Gastrocnemius medialis (tissue), 4 donors: ENCODE results near the gene SFI1. TPM values are rescaled to one million over a fixed set of nuclear protein-coding genes. Genes with fewer than 3 reads are reported as not detected.
"Not testable (repeated sequence)": the region's sequence is repeated elsewhere in the genome, so short reads cannot be mapped to it uniquely, and the experiment has no call there.

Experiments used
- ATAC-seq, 2 donors: fragments of 150-250 bp; one replicate each; pipeline ENCODE4 v1.9.1; 2016
- DNase-seq, 2 donors: peaks; one replicate each; pipeline ENCODE4 v3.0.0-alpha.2; 2019
- H3K27ac ChIP-seq, 4 donors: fragments of 200-600 bp; sonication (generic); 1 replicate in 1 of 4; 2 replicates in 3 of 4; pipeline ENCODE4 v1.5.1; 2016 to 2018; ENCODE audit warnings: mild to moderate bottlenecking in 2 of 4, moderate library complexity in 1 of 4
- H3K27me3 ChIP-seq, 3 donors: fragments of 200-600 bp; sonication (generic) in 2 of 3; 1 replicate in 1 of 3; 2 replicates in 2 of 3; pipeline versions ENCODE4 v1.5.1 to v1.6.0; 2016 to 2019; ENCODE audit warnings: mild to moderate bottlenecking in 1 of 3, moderate library complexity in 1 of 3
- H3K36me3 ChIP-seq, 2 donors: fragments of 200-600 bp; sonication (generic) in 1 of 2; one replicate each; pipeline ENCODE4 v1.5.1; 2017 to 2018
- H3K4me1 ChIP-seq, 2 donors: fragments of 200-600 bp; sonication (generic) in 1 of 2; one replicate each; pipeline ENCODE4 v1.5.1; 2016 to 2017; ENCODE audit warnings: mild to moderate bottlenecking in 2 of 2
- H3K4me3 ChIP-seq, 4 donors: fragments of 200-600 bp; sonication (generic) in 3 of 4; 1 replicate in 1 of 4; 2 replicates in 3 of 4; pipeline ENCODE4 v1.5.1; 2016 to 2019; ENCODE audit warnings: mild to moderate bottlenecking in 2 of 4
- H3K9me3 ChIP-seq, 3 donors: fragments of 200-600 bp; sonication (generic) in 2 of 3; 1 replicate in 1 of 3; 2 replicates in 2 of 3; pipeline ENCODE4 v1.5.1; 2016 to 2019
- CTCF ChIP-seq, 5 experiments: fragments of 450-650 bp in 3 of 5; fragments of 200-600 bp in 2 of 5; sonication (generic) in 2 of 5; IDR thresholded peaks in 4 of 5; conservative IDR thresholded peaks in 1 of 5; 1 replicate in 4 of 5; 2 replicates in 1 of 5; pipeline ENCODE4 v1.5.1; 2016 to 2019; ENCODE audit warnings: antibody characterized with exemption in 5 of 5, mild to moderate bottlenecking in 3 of 5, moderate library complexity in 3 of 5
- POLR2A ChIP-seq, 2 donors: fragments of 450-650 bp; IDR thresholded peaks; one replicate each; pipeline ENCODE4 v1.6.1; 2017; ENCODE audit warnings: antibody characterized with exemption in 2 of 2, mild to moderate bottlenecking in 2 of 2, moderate library complexity in 2 of 2
- in situ Hi-C, 4 donors: fragments of 200-750 bp; cut with MboI; loops; one replicate each; pipeline versions ENCODE4 v1.15.0 to v1.8.0; 2017; ENCODE audit warnings: low sequenced_read_pairs in 4 of 4
- intact Hi-C: fragments of 100-400 bp; cut with DNase I; formaldehyde crosslinking; loops from one replicate; pipeline ENCODE4 v1.15.1; 2023; ENCODE audit warnings: low total_unique reads
- total RNA-seq, 4 donors: library from RNA; depleted of rRNA; stranded (reverse); fragments of >200 nt; gene quantifications; one replicate each; pipeline versions ENCODE4 v1.1.0 to v1.2.3, GENCODE V29; 2016

Gene SFI1
- total RNA-seq, 4 donors from 2014 or later = 1.1 to 12.6 (median 2.7) TPM

GRCh38 chr22:31490496-31490925, 5.8 kb upstream of the SFI1 start:
- DNase-seq (peak; percentile 40 to 42), ATAC-seq (peak; percentile 25 to 42)
- in situ Hi-C loops (no loop called here), intact Hi-C loops (loop anchor here (5.0 kb wide), 3 partner anchors 142 to 262 kb away; partner anchors contain the start of genes DEPDC5, PATZ1 and PRR14L)
- Histone ChIP-seq H3K9me3 (no peaks in the 10 kb centered on the region), H3K4me1 (peaks cover 25 to 35% of the 10 kb centered on the region in 2 donors), H3K36me3 (peaks cover 0 to 26% of the 10 kb centered on the region in 2 donors), H3K27ac (peak overlapping the region; percentile 86 to 99 (median 94)), H3K27me3 (no peaks in the 10 kb centered on the region), H3K4me3 (peak overlapping the region; percentile 61 to 80 (median 72))
- TF ChIP-seq CTCF (IDR thresholded peaks at IDR 0.05 in 4 of 5, conservative IDR thresholded peaks at IDR 0.05 in 1 of 5) (no peak), POLR2A (IDR thresholded peaks at IDR 0.05) (no peak)

GRCh38 chr22:31491218-31491962, 4.9 kb upstream of the SFI1 start:
- H3K27me3 ChIP-seq = no peaks in the 10 kb centered on the region
- in situ Hi-C loops (no loop called here), intact Hi-C loops (loop anchor here (5.0 kb wide), 3 partner anchors 141 to 261 kb away; partner anchors contain the start of genes DEPDC5, PATZ1 and PRR14L)
- H3K27ac ChIP-seq = peak overlapping the region; percentile 86 to 99 (median 94)
- ATAC-seq (no peak), DNase-seq (no peak)
- H3K36me3 ChIP-seq = peaks cover 0 to 20% of the 10 kb centered on the region in 2 donors
- H3K4me3 ChIP-seq = peak overlapping the region in 3 of 4 donors; percentile 61 to 80 (median 67)
- H3K4me1 ChIP-seq = peaks cover 28 to 39% of the 10 kb centered on the region in 2 donors
- TF ChIP-seq POLR2A (IDR thresholded peaks at IDR 0.05) = no peak
- no peak for TF ChIP-seq CTCF (IDR thresholded peaks at IDR 0.05 in 4 of 5, conservative IDR thresholded peaks at IDR 0.05 in 1 of 5)
- no peaks in the 10 kb centered on the region for H3K9me3 ChIP-seq

GRCh38 chr22:31492151-31492550, 4.2 kb upstream of the SFI1 start:
- Histone ChIP-seq H3K4me3 (no peak overlapping the region), H3K27ac (peak overlapping the region; percentile 86 to 99 (median 94)), H3K4me1 (peaks cover 32 to 39% of the 10 kb centered on the region in 2 donors), H3K9me3 (no peaks in the 10 kb centered on the region), H3K36me3 (peaks cover 0 to 13% of the 10 kb centered on the region in 2 donors), H3K27me3 (no peaks in the 10 kb centered on the region)
- intact Hi-C loops (loop anchor here (5.0 kb wide), 3 partner anchors 140 to 260 kb away; partner anchors contain the start of genes DEPDC5, PATZ1 and PRR14L), in situ Hi-C loops (no loop called here)
- no peak for ATAC-seq
- TF ChIP-seq CTCF (IDR thresholded peaks at IDR 0.05 in 4 of 5, conservative IDR thresholded peaks at IDR 0.05 in 1 of 5) = no peak
- TF ChIP-seq POLR2A (IDR thresholded peaks at IDR 0.05) = no peak
- no peak for DNase-seq

GRCh38 chr22:31493355-31493754, 3.0 kb upstream of the SFI1 start:
- ATAC-seq, H3K36me3 ChIP-seq, H3K9me3 ChIP-seq, DNase-seq, in situ Hi-C loops, H3K4me3 ChIP-seq, H3K27me3 ChIP-seq: not testable (repeated sequence)
- intact Hi-C loops = loop anchor here (5.0 kb wide), 3 partner anchors 139 to 259 kb away; partner anchors contain the start of genes DEPDC5, PATZ1 and PRR14L
- Histone ChIP-seq H3K27ac (peak overlapping the region; percentile 62 to 95 (median 71)), H3K4me1 (peaks cover 24 to 32% of the 10 kb centered on the region in 2 donors)

- H3K4me3 ChIP-seq = peak overlapping the region; percentile 70 to 96 (median 82)
Measured at GRCh38 chr22:31495343-31495742, 993 bp upstream of the SFI1 start.

More at GRCh38 chr22:31495343-31495742, 993 bp upstream of the SFI1 start:
- H3K27ac ChIP-seq = peak overlapping the region; percentile 65 to 77 (median 67)
- in situ Hi-C loops = no loop called here
- no peaks in the 10 kb centered on the region for H3K9me3 ChIP-seq
- intact Hi-C loops = loop anchor here (5.0 kb wide), 1 partner anchor 203 kb away; the partner anchor contains the start of gene PIK3IP1
- peaks cover 18 to 27% of the 10 kb centered on the region in 2 donors for H3K4me1 ChIP-seq
- H3K27me3 ChIP-seq = no peaks in the 10 kb centered on the region
- H3K36me3 ChIP-seq = no peaks in the 10 kb centered on the region
- ATAC-seq (no peak), DNase-seq (no peak)
- TF ChIP-seq CTCF (IDR thresholded peaks at IDR 0.05 in 4 of 5, conservative IDR thresholded peaks at IDR 0.05 in 1 of 5) (no peak), POLR2A (IDR thresholded peaks at IDR 0.05) (no peak)
